GM04504 (cell line): ENCODE measurements around the gene ZRANB3.
"Not testable (repeated sequence)": the region's sequence is repeated elsewhere in the genome, so short reads cannot be mapped to it uniquely, and the experiment has no call there.

ENCODE experiments used
- DNase-seq: peaks from one replicate; pipeline ENCODE4 v3.0.0-alpha.2; 2012; ENCODE audit warnings: low read depth

The ZRANB3 gene

GRCh38 chr2:135124924-135125886, 405.8 kb downstream of the ZRANB3 start:
- no peak for DNase-seq

- DNase-seq, result not testable (repeated sequence)
These were observed 409.4 kb downstream of the ZRANB3 start for GRCh38 chr2:135121658-135122039.

- DNase-seq, result no peak
These were observed 409.9 kb downstream of the ZRANB3 start for GRCh38 chr2:135121016-135121657.

GRCh38 chr2:135119582-135119981, 411.4 kb downstream of the ZRANB3 start:
- no peak for DNase-seq

- no peak for DNase-seq
These were observed 417.7 kb downstream of the ZRANB3 start for GRCh38 chr2:135113322-135113721.

- DNase-seq, result not testable (repeated sequence)
These were observed 425.3 kb downstream of the ZRANB3 start for GRCh38 chr2:135105513-135106316.

- DNase-seq, result no peak
These were observed 427.2 kb downstream of the ZRANB3 start for GRCh38 chr2:135103843-135104242.

GRCh38 chr2:135099802-135100483, 431.1 kb downstream of the ZRANB3 start:
- DNase-seq, result no peak

- no peak for DNase-seq
These were observed 433.3 kb downstream of the ZRANB3 start for GRCh38 chr2:135097532-135098231.

- DNase-seq, result no peak
These were observed 434.2 kb downstream of the ZRANB3 start for GRCh38 chr2:135096665-135097446.

GRCh38 chr2:135095591-135095990, 435.4 kb downstream of the ZRANB3 start:
- no peak for DNase-seq

- DNase-seq, result no peak
These were observed 436.5 kb downstream of the ZRANB3 start for GRCh38 chr2:135094508-135094907.

GRCh38 chr2:135093670-135094330, 437.2 kb downstream of the ZRANB3 start:
- no peak for DNase-seq

GRCh38 chr2:135093193-135093592, 437.8 kb downstream of the ZRANB3 start:
- DNase-seq, result no peak

- no peak for DNase-seq
These were observed 439.3 kb downstream of the ZRANB3 start for GRCh38 chr2:135091681-135092080.

- not testable (repeated sequence) for DNase-seq
These were observed 441.4 kb downstream of the ZRANB3 start for GRCh38 chr2:135089597-135089996.
